H9 (cell line): Measurements from ENCODE around the gene TDP1. TPM values are rescaled to one million over a fixed set of nuclear protein-coding genes. Genes with fewer than 3 reads are reported as not detected.

Source experiments
- DNase-seq: peaks from one replicate; pipeline ENCODE4 v3.0.0-alpha.2; 2017
- H2AFZ ChIP-seq: one replicate; pipeline ENCODE4 v1.6.1; 2013; ENCODE audit warnings: mild to moderate bottlenecking, low read length, control low read depth, moderate library complexity
- H2AK5ac ChIP-seq: 2 replicates; pipeline ENCODE4 v1.6.1; 2013; ENCODE audit warnings: low read length, control low read depth, mixed read lengths; ENCODE audit not compliant: insufficient read length
- H2BK120ac ChIP-seq: one replicate; pipeline ENCODE4 v1.6.1; 2013; ENCODE audit warnings: low read depth, mild to moderate bottlenecking, low read length, control low read depth, inconsistent platforms; ENCODE audit not compliant: poor library complexity, severe bottlenecking
- H2BK12ac ChIP-seq: 2 replicates; pipeline ENCODE4 v1.6.1; 2013; ENCODE audit warnings: low read length, control low read depth, mixed read lengths, low read depth; ENCODE audit not compliant: insufficient read length
- H2BK15ac ChIP-seq: 2 replicates; pipeline ENCODE4 v1.6.1; 2013; ENCODE audit warnings: low read depth, low read length, control low read depth
- H2BK20ac ChIP-seq: one replicate; pipeline ENCODE4 v1.6.1; 2013; ENCODE audit warnings: low read depth, mild to moderate bottlenecking, low read length, control low read depth, inconsistent platforms; ENCODE audit not compliant: poor library complexity, severe bottlenecking
- H2BK5ac ChIP-seq: 2 replicates; pipeline ENCODE4 v1.6.1; 2013; ENCODE audit warnings: low read length, control low read depth, mixed read lengths; ENCODE audit not compliant: insufficient read length
- H3K14ac ChIP-seq: 2 replicates; pipeline ENCODE4 v1.6.1; 2013; ENCODE audit warnings: low read length, control low read depth; ENCODE audit not compliant: insufficient read depth
- H3K18ac ChIP-seq: 2 replicates; pipeline ENCODE4 v1.6.1; 2013; ENCODE audit warnings: low read depth, mild to moderate bottlenecking, mixed read lengths, low read length, control low read depth; ENCODE audit not compliant: insufficient read length
- H3K23ac ChIP-seq: 2 replicates; pipeline ENCODE4 v1.6.1; 2013; ENCODE audit warnings: low read length, control low read depth, mixed read lengths, low read depth; ENCODE audit not compliant: insufficient read length
- H3K23me2 ChIP-seq: 2 replicates; pipeline ENCODE4 v1.6.1; 2013; ENCODE audit warnings: low read depth, mild to moderate bottlenecking, mixed read lengths, low read length, control low read depth; ENCODE audit not compliant: insufficient read length, poor library complexity, severe bottlenecking
- H3K27ac ChIP-seq: 2 replicates; pipeline ENCODE4 v1.5.1; 2013; ENCODE audit warnings: low read length, control low read depth, mixed read lengths, low read depth; ENCODE audit not compliant: insufficient read length
- H3K27me3 ChIP-seq: 2 replicates; pipeline ENCODE4 v1.6.1; 2013; ENCODE audit warnings: low read length, control low read depth, inconsistent platforms; ENCODE audit not compliant: insufficient read depth
- H3K4ac ChIP-seq: 2 replicates; pipeline ENCODE4 v1.6.1; 2013; ENCODE audit warnings: low read depth, mild to moderate bottlenecking, control low read depth, inconsistent platforms, low read length, moderate library complexity
- H3K4me1 ChIP-seq: 2 replicates; pipeline ENCODE4 v1.6.1; 2013; ENCODE audit warnings: low read length, control low read depth, inconsistent platforms; ENCODE audit not compliant: insufficient read depth
- H3K4me2 ChIP-seq: 2 replicates; pipeline ENCODE4 v1.6.1; 2013; ENCODE audit warnings: low read length, control low read depth, mixed read lengths; ENCODE audit not compliant: insufficient read length, insufficient read depth
- H3K56ac ChIP-seq: 2 replicates; pipeline ENCODE4 v1.6.1; 2013; ENCODE audit warnings: low read depth, mild to moderate bottlenecking, mixed read lengths, low read length, control low read depth; ENCODE audit not compliant: insufficient read length
- H3K79me1 ChIP-seq: 2 replicates; pipeline ENCODE4 v1.6.1; 2013; ENCODE audit warnings: low read depth, mild to moderate bottlenecking, moderate library complexity, low read length, control low read depth, inconsistent platforms; ENCODE audit not compliant: insufficient read depth, poor library complexity, severe bottlenecking
- H3K79me2 ChIP-seq: 2 replicates; pipeline ENCODE4 v1.6.1; 2013; ENCODE audit warnings: low read length, control low read depth, inconsistent platforms; ENCODE audit not compliant: insufficient read depth
- H3K9ac ChIP-seq: 2 replicates; pipeline ENCODE4 v1.6.1; 2013; ENCODE audit warnings: low read length, control low read depth, mixed read lengths; ENCODE audit not compliant: insufficient read length; ENCODE audit errors: extremely low read depth
- H3K9me3 ChIP-seq: one replicate; pipeline ENCODE4 v1.6.1; 2013; ENCODE audit warnings: low read depth, low read length, inconsistent platforms; ENCODE audit not compliant: control insufficient read depth
- H3T11ph ChIP-seq: one replicate; pipeline ENCODE4 v1.6.1; 2013; ENCODE audit warnings: mild to moderate bottlenecking, low read length, control low read depth, inconsistent platforms
- H4K20me1 ChIP-seq: one replicate; pipeline ENCODE4 v1.6.1; 2013; ENCODE audit not compliant: control insufficient read depth, insufficient read length, insufficient read depth
- H4K5ac ChIP-seq: 2 replicates; pipeline ENCODE4 v1.6.1; 2013; ENCODE audit warnings: low read depth, mild to moderate bottlenecking, mixed read lengths, low read length, control low read depth; ENCODE audit not compliant: insufficient read length
- H4K8ac ChIP-seq: replicated peaks from 2 replicates; pipeline ENCODE4 v1.6.1; 2013; ENCODE audit warnings: low read length, control low read depth, mixed read lengths, low read depth; ENCODE audit not compliant: insufficient read length
- H4K91ac ChIP-seq: 2 replicates; pipeline ENCODE4 v1.6.1; 2013; ENCODE audit warnings: low read depth, mild to moderate bottlenecking, moderate library complexity, mixed read lengths, low read length, control low read depth; ENCODE audit not compliant: insufficient read length
- H3K27ac Mint-ChIP-seq, 3 experiments: 2 replicates in 2 of 3; 3 replicates in 1 of 3; pipeline ENCODE4 v1.8.0; 2020 to 2021; ENCODE audit warnings: mixed read lengths in 3 of 3, mild to moderate bottlenecking in 1 of 3, moderate library complexity in 1 of 3
- H3K27me3 Mint-ChIP-seq: 2 replicates; pipeline ENCODE4 v1.8.0; 2021; ENCODE audit warnings: low read depth, mild to moderate bottlenecking, moderate library complexity, mixed read lengths
- H3K36me3 Mint-ChIP-seq, 3 experiments: 2 replicates in 2 of 3; 3 replicates in 1 of 3; pipeline ENCODE4 v1.8.0; 2020 to 2021; ENCODE audit warnings: low read depth in 3 of 3, mixed read lengths in 3 of 3; ENCODE audit not compliant: insufficient read depth in 1 of 3
- H3K4me1 Mint-ChIP-seq, 2 experiments: 2 replicates each; pipeline ENCODE4 v1.8.0; 2020; ENCODE audit warnings: mixed read lengths in 2 of 2
- H3K4me3 Mint-ChIP-seq, 2 experiments: 2 replicates in 1 of 2; 3 replicates in 1 of 2; pipeline ENCODE4 v1.8.0; 2020 to 2021; ENCODE audit warnings: mild to moderate bottlenecking in 2 of 2, mixed read lengths in 2 of 2, moderate library complexity in 1 of 2
- H3K9me3 Mint-ChIP-seq, 2 experiments: 2 replicates in 1 of 2; 3 replicates in 1 of 2; pipeline ENCODE4 v1.8.0; 2020; ENCODE audit warnings: mild to moderate bottlenecking in 2 of 2, mixed read lengths in 2 of 2, moderate library complexity in 1 of 2
- total RNA-seq: library from RNA; stranded (reverse); gene quantifications from 2 replicates; pipeline ENCODE4 v1.2.1, GENCODE V29; 2021
- TF ChIP-seq, protein P1 (sequence below): fragments of 200-600 bp; sonication (generic); conservative IDR thresholded peaks from 3 replicates; pipeline ENCODE4 v1.8.0; 2021; ENCODE audit warnings: antibody characterized with exemption, mild to moderate bottlenecking

TDP1 gene
- total RNA-seq, 1 experiment from 2014 or later, result 53.4 TPM

DNA sequence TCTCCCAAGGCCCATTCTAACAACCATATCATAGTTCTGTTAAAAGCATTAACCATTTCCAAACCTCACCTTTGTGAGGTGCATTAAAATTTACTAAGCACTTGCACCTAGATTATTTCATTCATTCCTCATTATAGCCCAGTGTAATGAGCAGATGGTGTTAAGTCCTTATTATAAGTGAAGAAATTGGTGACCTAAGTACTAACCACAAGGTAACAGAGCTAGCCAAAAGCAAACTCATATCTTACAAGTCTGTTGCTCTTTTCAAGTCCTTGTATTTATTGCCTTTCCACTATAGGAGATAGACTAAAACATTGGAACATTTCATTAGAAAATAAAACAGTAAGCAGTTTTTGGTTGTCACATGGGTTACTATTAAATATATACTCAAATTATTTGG, 49.7 kb downstream of the TDP1 start:
- H3K27me3 Mint-ChIP-seq, result no peaks in the 10 kb centered on the region
- DNase-seq, result no peak
- H2AK5ac ChIP-seq, result no peak overlapping the region
- H3K23ac ChIP-seq, result no peak overlapping the region
- H2BK5ac ChIP-seq, result no peak overlapping the region
- H3K27ac Mint-ChIP-seq, result no peak overlapping the region
- no peak overlapping the region for H3K14ac ChIP-seq
- no peak overlapping the region for H3K56ac ChIP-seq
- no peak overlapping the region for H4K8ac ChIP-seq
- no peaks in the 10 kb centered on the region for H3K9me3 ChIP-seq
- H3K27ac ChIP-seq, result no peak overlapping the region
- peaks cover 0 to 2% of the 10 kb centered on the region in 2 experiments; a peak in 1 of 5 replicates for H3K9me3 Mint-ChIP-seq
- H3K4me2 ChIP-seq, result no peak overlapping the region
- H2BK120ac ChIP-seq, result no peak overlapping the region
- peaks cover 22 to 38% (median 36%) of the 10 kb centered on the region in 3 experiments; a peak in 6 of 7 replicates for H3K36me3 Mint-ChIP-seq
- H2BK20ac ChIP-seq, result no peak overlapping the region
- TF ChIP-seq, protein P1, sequence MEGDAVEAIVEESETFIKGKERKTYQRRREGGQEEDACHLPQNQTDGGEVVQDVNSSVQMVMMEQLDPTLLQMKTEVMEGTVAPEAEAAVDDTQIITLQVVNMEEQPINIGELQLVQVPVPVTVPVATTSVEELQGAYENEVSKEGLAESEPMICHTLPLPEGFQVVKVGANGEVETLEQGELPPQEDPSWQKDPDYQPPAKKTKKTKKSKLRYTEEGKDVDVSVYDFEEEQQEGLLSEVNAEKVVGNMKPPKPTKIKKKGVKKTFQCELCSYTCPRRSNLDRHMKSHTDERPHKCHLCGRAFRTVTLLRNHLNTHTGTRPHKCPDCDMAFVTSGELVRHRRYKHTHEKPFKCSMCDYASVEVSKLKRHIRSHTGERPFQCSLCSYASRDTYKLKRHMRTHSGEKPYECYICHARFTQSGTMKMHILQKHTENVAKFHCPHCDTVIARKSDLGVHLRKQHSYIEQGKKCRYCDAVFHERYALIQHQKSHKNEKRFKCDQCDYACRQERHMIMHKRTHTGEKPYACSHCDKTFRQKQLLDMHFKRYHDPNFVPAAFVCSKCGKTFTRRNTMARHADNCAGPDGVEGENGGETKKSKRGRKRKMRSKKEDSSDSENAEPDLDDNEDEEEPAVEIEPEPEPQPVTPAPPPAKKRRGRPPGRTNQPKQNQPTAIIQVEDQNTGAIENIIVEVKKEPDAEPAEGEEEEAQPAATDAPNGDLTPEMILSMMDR, result no peak
- H3K27me3 ChIP-seq, result no peaks in the 10 kb centered on the region
- H3K4me1 ChIP-seq, result no peaks in the 10 kb centered on the region
- no peaks in the 10 kb centered on the region for H4K20me1 ChIP-seq
- H3T11ph ChIP-seq, result no peak overlapping the region
- H3K9ac ChIP-seq, result no peak overlapping the region
- H3K4me3 Mint-ChIP-seq, result no peak overlapping the region
- no peak overlapping the region for H2BK15ac ChIP-seq
- H4K5ac ChIP-seq, result no peak overlapping the region
- H4K91ac ChIP-seq, result no peak overlapping the region
- H3K4ac ChIP-seq, result no peak overlapping the region
- no peaks in the 10 kb centered on the region for H3K79me2 ChIP-seq
- H3K79me1 ChIP-seq, result no peaks in the 10 kb centered on the region
- H3K4me1 Mint-ChIP-seq, result peaks cover 0 to 2% of the 10 kb centered on the region in 2 experiments; a peak in 1 of 4 replicates
- no peak overlapping the region for H2BK12ac ChIP-seq
- H3K18ac ChIP-seq, result no peak overlapping the region
- no peak overlapping the region for H2AFZ ChIP-seq
- H3K23me2 ChIP-seq, result no peaks in the 10 kb centered on the region
